Mesenchymal stem cell (in vitro differentiated cells and primary cell): ENCODE measurements around the gene FAM163B.
"Not testable (repeated sequence)": the region's sequence is repeated elsewhere in the genome, so short reads cannot be mapped to it uniquely, and the experiment has no call there.

Experiments used
- DNase-seq: peaks from one replicate; pipeline ENCODE4 v3.0.0-alpha.2; 2013
- H2AFZ ChIP-seq: one replicate; pipeline ENCODE4 v1.6.1; 2013; ENCODE audit warnings: low read depth, mild to moderate bottlenecking, control low read depth, inconsistent platforms, low read length, moderate library complexity
- H2AK5ac ChIP-seq: 2 replicates; pipeline ENCODE4 v1.6.1; 2013; ENCODE audit warnings: low read length, moderate library complexity, mild to moderate bottlenecking, inconsistent platforms; ENCODE audit not compliant: severe bottlenecking
- H2BK120ac ChIP-seq: one replicate; pipeline ENCODE4 v1.6.1; 2013; ENCODE audit warnings: low read depth, mild to moderate bottlenecking, inconsistent platforms, low read length, moderate library complexity
- H2BK12ac ChIP-seq, 2 experiments: one replicate each; pipeline ENCODE4 v1.6.1; 2013; ENCODE audit warnings: inconsistent platforms in 2 of 2, low read length in 2 of 2, mild to moderate bottlenecking in 2 of 2, moderate library complexity in 2 of 2, control low read depth in 1 of 2
- H2BK15ac ChIP-seq: one replicate; pipeline ENCODE4 v1.6.1; 2013; ENCODE audit warnings: mild to moderate bottlenecking, low read depth, inconsistent platforms; ENCODE audit not compliant: poor library complexity, severe bottlenecking
- H2BK5ac ChIP-seq: 2 replicates; pipeline ENCODE4 v1.6.1; 2013; ENCODE audit warnings: low read depth, mild to moderate bottlenecking, low read length, control low read depth, inconsistent platforms; ENCODE audit not compliant: poor library complexity, severe bottlenecking
- H3K14ac ChIP-seq, 2 experiments: one replicate each; pipeline ENCODE4 v1.6.1; 2013; ENCODE audit warnings: inconsistent platforms in 2 of 2, low read length in 2 of 2, control low read depth in 1 of 2, mild to moderate bottlenecking in 1 of 2, moderate library complexity in 1 of 2
- H3K18ac ChIP-seq, 2 experiments: one replicate each; pipeline ENCODE4 v1.6.1; 2013; ENCODE audit warnings: inconsistent platforms in 2 of 2, low read length in 2 of 2, control low read depth in 1 of 2, low read depth in 1 of 2, mild to moderate bottlenecking in 1 of 2
- H3K23ac ChIP-seq, 2 experiments: one replicate each; pipeline ENCODE4 v1.6.1; 2013; ENCODE audit warnings: inconsistent platforms in 2 of 2, low read length in 2 of 2, mild to moderate bottlenecking in 2 of 2, moderate library complexity in 2 of 2, control low read depth in 1 of 2
- H3K27ac ChIP-seq: 2 replicates; pipeline ENCODE4 v1.5.1; 2013; ENCODE audit warnings: mild to moderate bottlenecking, moderate library complexity, low read length, control low read depth, inconsistent platforms; ENCODE audit not compliant: poor library complexity, severe bottlenecking
- H3K27me3 ChIP-seq, 2 experiments: 2 replicates each; pipeline versions ENCODE4 v1.6.1 to v1.7.0; 2013; ENCODE audit warnings: low read length in 2 of 2, mild to moderate bottlenecking in 2 of 2, moderate library complexity in 2 of 2, control low read depth in 1 of 2, inconsistent platforms in 1 of 2; ENCODE audit not compliant: control insufficient read depth in 1 of 2, insufficient read depth in 1 of 2
- H3K36me3 ChIP-seq, 2 experiments: 2 replicates each; pipeline versions ENCODE4 v1.6.1 to v1.7.0; 2013; ENCODE audit warnings: low read length in 2 of 2, control low read depth in 1 of 2, inconsistent platforms in 1 of 2, low read depth in 1 of 2, mild to moderate bottlenecking in 1 of 2; ENCODE audit not compliant: insufficient read depth in 2 of 2, control insufficient read depth in 1 of 2
- H3K4ac ChIP-seq, 2 experiments: one replicate each; pipeline ENCODE4 v1.6.1; 2013; ENCODE audit warnings: inconsistent platforms in 2 of 2, low read length in 2 of 2, mild to moderate bottlenecking in 2 of 2, moderate library complexity in 2 of 2, control low read depth in 1 of 2, low read depth in 1 of 2
- H3K4me1 ChIP-seq: 2 replicates; pipeline ENCODE4 v1.6.1; 2013; ENCODE audit warnings: low read depth, low read length, control low read depth; ENCODE audit not compliant: control insufficient read depth, insufficient read depth
- H3K4me2 ChIP-seq: 2 replicates; pipeline ENCODE4 v1.6.1; 2013; ENCODE audit warnings: low read length, mild to moderate bottlenecking, inconsistent platforms; ENCODE audit not compliant: poor library complexity, severe bottlenecking
- H3K4me3 ChIP-seq, 2 experiments: 2 replicates each; pipeline versions ENCODE4 v1.5.1 to v1.7.0; 2013; ENCODE audit warnings: low read length in 2 of 2, mild to moderate bottlenecking in 2 of 2, control low read depth in 1 of 2, low read depth in 1 of 2; ENCODE audit not compliant: insufficient read depth in 1 of 2
- H3K79me1 ChIP-seq: replicated peaks from 2 replicates; pipeline ENCODE4 v1.6.1; 2013; ENCODE audit warnings: mild to moderate bottlenecking, control low read depth, low read length, inconsistent platforms; ENCODE audit not compliant: poor library complexity, severe bottlenecking
- H3K9ac ChIP-seq: 2 replicates; pipeline ENCODE4 v1.7.0; 2013; ENCODE audit warnings: mild to moderate bottlenecking, low read length, moderate library complexity
- H3K9me3 ChIP-seq: 2 replicates; pipeline ENCODE4 v1.7.0; 2013; ENCODE audit warnings: mild to moderate bottlenecking, low read length; ENCODE audit not compliant: control insufficient read depth
- H4K8ac ChIP-seq: one replicate; pipeline ENCODE4 v1.6.1; 2013; ENCODE audit warnings: inconsistent platforms, mild to moderate bottlenecking, low read length, moderate library complexity
- H4K91ac ChIP-seq: one replicate; pipeline ENCODE4 v1.6.1; 2013; ENCODE audit warnings: mild to moderate bottlenecking, low read length, inconsistent platforms
- WGBS: methylation state at CpG from one replicate; pipeline ENCODE4 v1.1.7; 2013; ENCODE audit warnings: mixed read lengths; 5-methylcytosine and 5-hydroxymethylcytosine counted together

The FAM163B gene

DNA sequence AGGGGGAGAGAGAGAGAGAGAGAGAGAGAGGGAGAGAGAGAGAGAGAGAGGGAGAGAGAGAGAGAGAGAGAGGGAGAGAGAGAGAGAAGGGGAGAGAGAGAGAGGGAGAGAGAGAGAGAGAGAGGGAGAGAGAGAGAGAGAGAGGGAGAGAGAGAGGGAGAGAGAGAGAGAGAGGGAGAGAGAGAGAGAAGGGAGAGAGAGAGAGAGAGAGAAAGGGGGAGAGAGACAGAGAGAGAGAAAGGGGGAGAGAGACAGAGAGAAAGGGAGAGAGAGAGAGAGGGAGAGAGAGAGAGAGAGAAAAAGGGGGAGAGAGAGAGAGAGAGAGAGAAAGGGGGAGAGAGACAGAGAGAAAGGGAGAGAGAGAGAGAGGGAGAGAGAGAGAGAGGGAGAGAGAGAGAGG, 45.4 kb downstream of the FAM163B start:
- not testable (repeated sequence) for H3K18ac ChIP-seq, H4K8ac ChIP-seq, H2AK5ac ChIP-seq, H3K14ac ChIP-seq, H2AFZ ChIP-seq, H3K9me3 ChIP-seq, H3K4me1 ChIP-seq, H2BK15ac ChIP-seq, H3K79me1 ChIP-seq, H3K36me3 ChIP-seq, H2BK120ac ChIP-seq, H3K4me2 ChIP-seq, H2BK5ac ChIP-seq, DNase-seq, H4K91ac ChIP-seq, H2BK12ac ChIP-seq, H3K23ac ChIP-seq, H3K4me3 ChIP-seq, H3K4ac ChIP-seq, H3K27ac ChIP-seq, H3K9ac ChIP-seq
- peaks cover 11 to 25% of the 10 kb centered on the region in 2 experiments for H3K27me3 ChIP-seq

DNA sequence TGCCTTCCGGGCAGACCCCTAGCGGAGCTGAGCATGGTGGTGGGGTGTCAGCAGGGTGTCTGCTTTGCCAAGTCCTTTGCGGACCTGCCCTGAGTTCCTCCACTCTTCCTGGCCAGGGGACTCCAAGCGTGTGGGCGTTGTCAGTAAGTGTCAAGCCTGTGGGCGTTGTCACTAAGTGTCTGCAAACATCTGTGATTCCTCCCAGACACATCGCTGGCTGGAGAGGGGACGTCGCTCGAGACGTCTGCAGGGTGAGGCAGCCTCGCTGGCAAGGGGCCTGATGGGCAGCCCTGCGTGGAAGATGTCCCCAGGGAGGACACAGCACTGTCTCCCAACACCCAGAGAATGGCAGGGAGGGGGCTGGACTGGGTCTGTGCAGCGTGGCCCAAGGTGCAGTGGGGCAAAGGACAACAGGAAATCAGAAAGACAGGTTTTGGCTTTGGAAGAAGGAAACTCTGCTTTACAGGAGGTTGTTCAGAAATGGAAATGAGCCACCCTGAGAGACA, 45.8 kb downstream of the FAM163B start:
- DNase-seq: peak; percentile 51
- Histone ChIP-seq H3K79me1 (no peaks in the 10 kb centered on the region), H4K8ac (no peak overlapping the region), H3K27me3 (peaks cover 8 to 22% of the 10 kb centered on the region in 2 experiments), H3K14ac (no peak overlapping the region), H3K18ac (no peak overlapping the region), H3K9ac (no peak overlapping the region), H3K36me3 (no peaks in the 10 kb centered on the region), H3K9me3 (no peaks in the 10 kb centered on the region), H2BK15ac (no peak overlapping the region), H3K4me3 (no peak overlapping the region), H3K4me2 (no peak overlapping the region), H2BK12ac (no peak overlapping the region), H4K91ac (no peak overlapping the region), H2AK5ac (no peak overlapping the region), H2BK120ac (no peak overlapping the region), H2BK5ac (no peak overlapping the region), H3K23ac (no peak overlapping the region), H3K4me1 (peaks cover 6% of the 10 kb centered on the region), H3K27ac (no peak overlapping the region), H2AFZ (no peak overlapping the region), H3K4ac (no peak overlapping the region)
- WGBS: 15% methylated on average over 14 of the region's 14 CpGs

DNA sequence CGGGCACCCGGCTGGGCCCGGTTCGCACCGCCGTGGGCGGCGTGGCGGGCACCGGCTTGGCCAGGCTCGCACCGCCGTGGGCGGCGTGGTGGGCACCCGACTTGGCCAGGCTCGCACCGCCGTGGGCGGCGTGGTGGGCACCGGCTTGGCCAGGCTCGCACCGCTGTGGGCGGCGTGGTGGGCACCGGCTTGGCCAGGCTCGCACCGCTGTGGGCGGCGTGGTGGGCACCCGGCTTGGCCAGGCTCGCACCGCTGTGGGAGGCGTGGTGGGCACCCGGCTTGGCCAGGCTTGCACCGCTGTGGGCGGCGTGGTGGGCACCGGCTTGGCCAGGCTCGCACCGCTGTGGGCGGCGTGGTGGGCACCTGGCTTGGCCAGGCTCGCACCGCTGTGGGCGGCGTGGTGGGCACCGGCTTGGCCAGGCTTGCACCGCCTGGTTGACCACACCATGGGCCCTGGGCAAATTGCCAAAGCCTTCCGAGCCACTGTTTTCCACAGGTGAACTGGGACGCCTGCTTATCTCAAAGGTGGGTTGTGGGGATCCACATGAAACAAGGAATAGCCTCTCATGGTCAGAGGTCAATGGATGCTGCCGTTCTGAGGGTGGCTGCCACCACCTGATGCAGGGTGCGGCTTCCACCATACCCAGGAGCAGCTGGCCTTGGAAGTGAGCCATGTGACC, 46.4 kb downstream of the FAM163B start:
- H3K23ac ChIP-seq: no peak overlapping the region
- H2AFZ ChIP-seq: no peak overlapping the region
- H2BK12ac ChIP-seq: no peak overlapping the region
- no peak overlapping the region for H3K18ac ChIP-seq
- no peak overlapping the region for H4K91ac ChIP-seq
- no peak overlapping the region for H4K8ac ChIP-seq
- WGBS: 97% methylated on average over 38 of the region's 54 CpGs
- H3K79me1 ChIP-seq: no peaks in the 10 kb centered on the region
- no peak overlapping the region for H2BK15ac ChIP-seq
- no peak overlapping the region for H2BK5ac ChIP-seq
- no peak overlapping the region for H2BK120ac ChIP-seq
- H3K27ac ChIP-seq: no peak overlapping the region
- no peaks in the 10 kb centered on the region for H3K9me3 ChIP-seq
- no peak overlapping the region for H3K4me2 ChIP-seq
- no peak for DNase-seq
- H3K9ac ChIP-seq: no peak overlapping the region
- no peak overlapping the region for H3K4me3 ChIP-seq
- no peak overlapping the region for H3K14ac ChIP-seq
- H3K4me1 ChIP-seq: peaks cover 12% of the 10 kb centered on the region
- no peak overlapping the region for H3K4ac ChIP-seq
- H2AK5ac ChIP-seq: no peak overlapping the region
- no peaks in the 10 kb centered on the region for H3K36me3 ChIP-seq
- peaks cover 5 to 22% of the 10 kb centered on the region in 2 experiments for H3K27me3 ChIP-seq

DNA sequence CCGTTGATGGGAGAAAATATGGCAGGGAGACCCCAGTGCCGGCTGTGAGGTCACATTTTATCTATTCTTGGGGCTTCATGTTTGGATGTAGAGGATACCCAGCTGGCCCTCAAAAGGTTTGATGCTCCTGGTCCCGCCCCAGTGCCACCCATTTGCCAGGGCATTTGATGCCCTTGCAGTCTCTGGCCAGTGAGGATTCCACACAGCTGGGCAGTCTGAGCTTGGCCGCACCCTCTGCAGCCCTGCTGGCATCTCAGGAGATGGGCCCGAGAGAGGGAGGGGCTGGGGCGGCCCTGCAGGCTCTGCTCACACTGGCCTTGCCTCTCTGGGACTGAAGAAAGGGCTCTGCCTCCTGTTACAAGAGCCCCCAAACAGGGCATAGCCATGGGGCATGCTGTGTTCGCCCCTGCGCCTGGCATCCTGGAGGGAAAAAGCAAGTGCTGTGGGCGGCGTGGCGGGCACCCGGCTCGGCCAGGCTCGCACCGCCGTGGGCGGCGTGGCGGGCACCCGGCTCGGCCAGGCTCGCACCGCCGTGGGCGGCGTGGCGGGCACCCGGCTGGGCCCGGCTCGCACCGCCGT, 47.1 kb downstream of the FAM163B start:
- H3K27ac ChIP-seq: no peak overlapping the region
- no peak overlapping the region for H3K18ac ChIP-seq
- 91% methylated on average over 18 of the region's 32 CpGs for WGBS
- no peak overlapping the region for H4K91ac ChIP-seq
- H3K9ac ChIP-seq: no peak overlapping the region
- no peak overlapping the region for H3K14ac ChIP-seq
- peaks cover 15% of the 10 kb centered on the region for H3K4me1 ChIP-seq
- peaks cover 5 to 22% of the 10 kb centered on the region in 2 experiments for H3K27me3 ChIP-seq
- H2BK15ac ChIP-seq: no peak overlapping the region
- H3K4me2 ChIP-seq: no peak overlapping the region
- no peak overlapping the region for H3K4ac ChIP-seq
- H2BK12ac ChIP-seq: peak overlapping the region in 1 of 2 experiments; percentile 31
- H3K36me3 ChIP-seq: no peaks in the 10 kb centered on the region
- no peak overlapping the region for H2AK5ac ChIP-seq
- H3K4me3 ChIP-seq: no peak overlapping the region
- H3K79me1 ChIP-seq: no peaks in the 10 kb centered on the region
- no peak overlapping the region for H2AFZ ChIP-seq
- DNase-seq: no peak
- no peak overlapping the region for H4K8ac ChIP-seq
- no peak overlapping the region for H2BK120ac ChIP-seq
- no peak overlapping the region for H3K23ac ChIP-seq
- H2BK5ac ChIP-seq: no peak overlapping the region
- no peaks in the 10 kb centered on the region for H3K9me3 ChIP-seq
